Measurements from ENCODE around the gene MBP.

DNA sequence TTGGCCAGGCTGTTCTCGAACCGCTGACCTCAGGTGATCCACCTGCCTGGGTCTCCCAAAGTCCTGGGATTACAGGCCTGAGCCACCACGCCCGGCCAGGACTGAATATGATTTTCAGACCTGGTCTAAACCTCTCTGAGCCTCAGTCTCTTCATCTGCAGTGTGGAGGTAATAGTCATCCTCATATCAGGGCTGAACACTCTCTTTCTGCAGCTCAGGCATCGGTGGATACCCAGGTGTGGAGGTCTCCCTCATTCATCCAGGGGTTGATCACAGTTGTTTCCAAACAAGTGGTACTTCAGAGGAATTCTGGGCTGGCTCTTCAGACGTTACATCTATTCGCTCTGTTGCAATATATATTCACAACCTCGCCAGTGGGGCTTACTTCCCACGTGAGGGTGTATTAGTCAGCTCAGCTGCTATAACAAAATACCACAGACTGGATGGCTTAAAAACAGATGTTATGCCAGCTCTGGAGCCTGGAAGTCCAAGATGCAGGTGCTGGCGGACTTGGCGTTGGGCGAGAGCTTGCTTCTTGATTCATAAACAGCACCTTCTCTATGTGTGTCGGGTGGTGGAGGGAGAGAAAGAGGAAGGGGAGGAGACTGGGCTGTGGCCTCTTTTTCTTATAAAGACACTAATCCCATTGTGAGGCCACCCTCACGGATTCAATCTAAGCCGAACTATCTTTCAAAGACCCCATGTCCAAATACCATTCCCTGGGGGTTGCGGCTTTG is 2.9 kb upstream of the MBP start:
- TF ChIP-seq SIN3A (IDR thresholded peaks at IDR 0.05; ENCODE audit: low read depth, low read length) (no peak), POLR2AphosphoS5 (IDR thresholded peaks at IDR 0.05; ENCODE audit: low read length) (no peak), CEBPB (IDR thresholded peaks at IDR 0.05; ENCODE audit: borderline replicate concordance in 1 of 2, low read depth in 2 of 2, low read length in 2 of 2) (no peak), POLR2A (IDR thresholded peaks at IDR 0.05; ENCODE audit: low read depth, low read length) (no peak), RELA (IDR thresholded peaks at IDR 0.05; ENCODE audit: borderline replicate concordance, partially characterized antibody) (no peak), RCOR1 (conservative IDR thresholded peaks at IDR 0.05; ENCODE audit: low read depth, low read length) (no peak), EP300 (IDR thresholded peaks at IDR 0.05; ENCODE audit: borderline replicate concordance in 1 of 2, control insufficient read depth in 1 of 2, low read depth in 2 of 2, low read length in 2 of 2) (no peak), ATF7 (IDR thresholded peaks at IDR 0.05; ENCODE audit: low read depth) (no peak), POU2F2 (IDR thresholded peaks at IDR 0.05; ENCODE audit: borderline replicate concordance, low read depth, low read length) (no peak), ZBED1 (IDR thresholded peaks at IDR 0.05; ENCODE audit: borderline replicate concordance) (no peak)
- TF ChIP-seq, protein P1, sequence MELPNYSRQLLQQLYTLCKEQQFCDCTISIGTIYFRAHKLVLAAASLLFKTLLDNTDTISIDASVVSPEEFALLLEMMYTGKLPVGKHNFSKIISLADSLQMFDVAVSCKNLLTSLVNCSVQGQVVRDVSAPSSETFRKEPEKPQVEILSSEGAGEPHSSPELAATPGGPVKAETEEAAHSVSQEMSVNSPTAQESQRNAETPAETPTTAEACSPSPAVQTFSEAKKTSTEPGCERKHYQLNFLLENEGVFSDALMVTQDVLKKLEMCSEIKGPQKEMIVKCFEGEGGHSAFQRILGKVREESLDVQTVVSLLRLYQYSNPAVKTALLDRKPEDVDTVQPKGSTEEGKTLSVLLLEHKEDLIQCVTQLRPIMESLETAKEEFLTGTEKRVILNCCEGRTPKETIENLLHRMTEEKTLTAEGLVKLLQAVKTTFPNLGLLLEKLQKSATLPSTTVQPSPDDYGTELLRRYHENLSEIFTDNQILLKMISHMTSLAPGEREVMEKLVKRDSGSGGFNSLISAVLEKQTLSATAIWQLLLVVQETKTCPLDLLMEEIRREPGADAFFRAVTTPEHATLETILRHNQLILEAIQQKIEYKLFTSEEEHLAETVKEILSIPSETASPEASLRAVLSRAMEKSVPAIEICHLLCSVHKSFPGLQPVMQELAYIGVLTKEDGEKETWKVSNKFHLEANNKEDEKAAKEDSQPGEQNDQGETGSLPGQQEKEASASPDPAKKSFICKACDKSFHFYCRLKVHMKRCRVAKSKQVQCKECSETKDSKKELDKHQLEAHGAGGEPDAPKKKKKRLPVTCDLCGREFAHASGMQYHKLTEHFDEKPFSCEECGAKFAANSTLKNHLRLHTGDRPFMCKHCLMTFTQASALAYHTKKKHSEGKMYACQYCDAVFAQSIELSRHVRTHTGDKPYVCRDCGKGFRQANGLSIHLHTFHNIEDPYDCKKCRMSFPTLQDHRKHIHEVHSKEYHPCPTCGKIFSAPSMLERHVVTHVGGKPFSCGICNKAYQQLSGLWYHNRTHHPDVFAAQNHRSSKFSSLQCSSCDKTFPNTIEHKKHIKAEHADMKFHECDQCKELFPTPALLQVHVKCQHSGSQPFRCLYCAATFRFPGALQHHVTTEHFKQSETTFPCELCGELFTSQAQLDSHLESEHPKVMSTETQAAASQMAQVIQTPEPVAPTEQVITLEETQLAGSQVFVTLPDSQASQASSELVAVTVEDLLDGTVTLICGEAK (IDR thresholded peaks at IDR 0.05; ENCODE audit: borderline replicate concordance) = no peak
- TF ChIP-seq, protein P2, sequence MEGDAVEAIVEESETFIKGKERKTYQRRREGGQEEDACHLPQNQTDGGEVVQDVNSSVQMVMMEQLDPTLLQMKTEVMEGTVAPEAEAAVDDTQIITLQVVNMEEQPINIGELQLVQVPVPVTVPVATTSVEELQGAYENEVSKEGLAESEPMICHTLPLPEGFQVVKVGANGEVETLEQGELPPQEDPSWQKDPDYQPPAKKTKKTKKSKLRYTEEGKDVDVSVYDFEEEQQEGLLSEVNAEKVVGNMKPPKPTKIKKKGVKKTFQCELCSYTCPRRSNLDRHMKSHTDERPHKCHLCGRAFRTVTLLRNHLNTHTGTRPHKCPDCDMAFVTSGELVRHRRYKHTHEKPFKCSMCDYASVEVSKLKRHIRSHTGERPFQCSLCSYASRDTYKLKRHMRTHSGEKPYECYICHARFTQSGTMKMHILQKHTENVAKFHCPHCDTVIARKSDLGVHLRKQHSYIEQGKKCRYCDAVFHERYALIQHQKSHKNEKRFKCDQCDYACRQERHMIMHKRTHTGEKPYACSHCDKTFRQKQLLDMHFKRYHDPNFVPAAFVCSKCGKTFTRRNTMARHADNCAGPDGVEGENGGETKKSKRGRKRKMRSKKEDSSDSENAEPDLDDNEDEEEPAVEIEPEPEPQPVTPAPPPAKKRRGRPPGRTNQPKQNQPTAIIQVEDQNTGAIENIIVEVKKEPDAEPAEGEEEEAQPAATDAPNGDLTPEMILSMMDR (IDR thresholded peaks at IDR 0.05 in 2 of 3, conservative IDR thresholded peaks at IDR 0.05 in 1 of 3; ENCODE audit: control insufficient read depth in 2 of 3, extremely low read depth in 1 of 3, insufficient read depth in 1 of 3, low read depth in 3 of 3, low read length in 3 of 3) = no peak

All from GM12878 (cell line).